WTC11 (cell line): ENCODE results near the gene IFNGR1.

Experiments
- ATF6 ChIP-seq: sonication (generic); formaldehyde crosslinking; IDR thresholded peaks from 2 replicates; pipeline ENCODE4 v1.8.1; 2023; ENCODE audit warnings: mild to moderate bottlenecking, missing genetic modification reagents
- CTCF ChIP-seq: fragments of 200-600 bp; IDR thresholded peaks from 2 replicates; pipeline ENCODE4 v1.8.0; 2022; ENCODE audit warnings: antibody characterized with exemption
- EMX1 ChIP-seq: fragments of 250-450 bp; sonication (Bioruptor Pico); IDR thresholded peaks from 2 replicates; pipeline ENCODE4 v1.8.0; 2021; ENCODE audit warnings: mild to moderate bottlenecking
- GRHL2 ChIP-seq: fragments of 250-450 bp; sonication (Bioruptor Pico); IDR thresholded peaks from 2 replicates; pipeline ENCODE4 v1.8.0; 2022; ENCODE audit warnings: mild to moderate bottlenecking, moderate library complexity; ENCODE audit not compliant: insufficient replicate concordance, severe bottlenecking
- NFYB ChIP-seq: sonication (generic); formaldehyde crosslinking; conservative IDR thresholded peaks from 2 replicates; pipeline ENCODE4 v1.8.0; 2022; ENCODE audit warnings: low read depth, missing genetic modification reagents
- TEAD1 ChIP-seq: sonication (generic); formaldehyde crosslinking; IDR thresholded peaks from 2 replicates; pipeline ENCODE4 v1.8.0; 2022; ENCODE audit warnings: mild to moderate bottlenecking, missing genetic modification reagents
- ZNF425 ChIP-seq: fragments of 250-450 bp; sonication (Bioruptor Pico); conservative IDR thresholded peaks from 2 replicates; pipeline ENCODE4 v1.9.0; 2021; ENCODE audit warnings: mild to moderate bottlenecking

- no peak for TF ChIP-seq NFYB (CRISPR knock-in tag)
- no peak for TF ChIP-seq CTCF
- TF ChIP-seq EMX1 (CRISPR knock-in tag): no peak
- TF ChIP-seq GRHL2 (CRISPR knock-in tag): no peak
- no peak for TF ChIP-seq ATF6 (CRISPR knock-in tag)
- TF ChIP-seq ZNF425: no peak
- no peak for TF ChIP-seq TEAD1 (CRISPR knock-in tag)
These were observed 47.1 kb upstream of the IFNGR1 start for GRCh38 chr6:137266309-137266586.
